ENCODE results near the gene CRYL1. TPM values are rescaled to one million over a fixed set of nuclear protein-coding genes. Genes with fewer than 3 reads are reported as not detected.

CRYL1 gene
- total RNA-seq, 3 donors from 2014 or later, result 27.5 to 68.3 (median 29.0) TPM

- Histone ChIP-seq H3K9me3 (no peaks in the 10 kb centered on the region), H3K36me3 (no peaks in the 10 kb centered on the region), H3K4me1 (no peaks in the 10 kb centered on the region), H3K27me3 (no peaks in the 10 kb centered on the region), H3K27ac (no peak overlapping the region), H3K4me3 (no peak overlapping the region)
- DNase-seq (ENCODE audit: low spot score in 2 of 2), result no peak
- TF ChIP-seq POLR2AphosphoS5 (IDR thresholded peaks at IDR 0.05) (no peak), POLR2A (IDR thresholded peaks at IDR 0.05) (no peak), CTCF (IDR thresholded peaks at IDR 0.05) (no peak)
- intact Hi-C loops (cut with DNase I; ENCODE audit: low total_unique reads), result no loop called here
Measured at GRCh38 chr13:20506696-20507095, 19.0 kb downstream of the CRYL1 start.

- H3K27me3 ChIP-seq, result no peaks in the 10 kb centered on the region
- intact Hi-C loops (cut with DNase I; ENCODE audit: low total_unique reads), result no loop called here
- no peaks in the 10 kb centered on the region for H3K36me3 ChIP-seq
- no peak overlapping the region for H3K27ac ChIP-seq
- H3K4me3 ChIP-seq, result no peak overlapping the region
- H3K4me1 ChIP-seq, result no peaks in the 10 kb centered on the region
- DNase-seq (ENCODE audit: low spot score in 2 of 2), result no peak
- H3K9me3 ChIP-seq, result peaks cover 0 to under 1% of the 10 kb centered on the region in 2 donors
- TF ChIP-seq POLR2AphosphoS5 (IDR thresholded peaks at IDR 0.05), result no peak
- TF ChIP-seq CTCF (IDR thresholded peaks at IDR 0.05), result no peak
Measured at GRCh38 chr13:20505405-20506366, 20.0 kb downstream of the CRYL1 start.

GRCh38 chr13:20503088-20504083 is 22.3 kb downstream of the CRYL1 start:
- Histone ChIP-seq H3K27me3 (no peaks in the 10 kb centered on the region), H3K4me1 (no peaks in the 10 kb centered on the region), H3K4me3 (no peak overlapping the region), H3K27ac (no peak overlapping the region), H3K36me3 (no peaks in the 10 kb centered on the region), H3K9me3 (peaks cover 0 to 6% of the 10 kb centered on the region in 2 donors)
- DNase-seq (ENCODE audit: low spot score in 2 of 2), result no peak
- intact Hi-C loops (cut with DNase I; ENCODE audit: low total_unique reads), result no loop called here
- no peak for TF ChIP-seq POLR2AphosphoS5 (IDR thresholded peaks at IDR 0.05)
- TF ChIP-seq CTCF (IDR thresholded peaks at IDR 0.05), result no peak

GRCh38 chr13:20501592-20501991 is 24.1 kb downstream of the CRYL1 start:
- Histone ChIP-seq H3K27ac (no peak overlapping the region), H3K36me3 (no peaks in the 10 kb centered on the region), H3K27me3 (no peaks in the 10 kb centered on the region), H3K9me3 (peaks cover 0 to 6% of the 10 kb centered on the region in 2 donors), H3K4me1 (no peaks in the 10 kb centered on the region), H3K4me3 (no peak overlapping the region)
- DNase-seq (ENCODE audit: low spot score in 2 of 2), result no peak
- TF ChIP-seq CTCF (IDR thresholded peaks at IDR 0.05) (no peak), POLR2AphosphoS5 (IDR thresholded peaks at IDR 0.05) (no peak)
- intact Hi-C loops (cut with DNase I; ENCODE audit: low total_unique reads), result no loop called here

Measured in breast epithelium (tissue), 4 donors.